NCI-H2227 treated with DMSO at 0.1 percent for 48 hours (cell line): ENCODE data around the gene PIP5K1C.

Source experiments
- DNase-seq: peaks from one replicate; lab custom pipeline; 2025; lab: John Stamatoyannopoulos, UW

Gene PIP5K1C, protein sequence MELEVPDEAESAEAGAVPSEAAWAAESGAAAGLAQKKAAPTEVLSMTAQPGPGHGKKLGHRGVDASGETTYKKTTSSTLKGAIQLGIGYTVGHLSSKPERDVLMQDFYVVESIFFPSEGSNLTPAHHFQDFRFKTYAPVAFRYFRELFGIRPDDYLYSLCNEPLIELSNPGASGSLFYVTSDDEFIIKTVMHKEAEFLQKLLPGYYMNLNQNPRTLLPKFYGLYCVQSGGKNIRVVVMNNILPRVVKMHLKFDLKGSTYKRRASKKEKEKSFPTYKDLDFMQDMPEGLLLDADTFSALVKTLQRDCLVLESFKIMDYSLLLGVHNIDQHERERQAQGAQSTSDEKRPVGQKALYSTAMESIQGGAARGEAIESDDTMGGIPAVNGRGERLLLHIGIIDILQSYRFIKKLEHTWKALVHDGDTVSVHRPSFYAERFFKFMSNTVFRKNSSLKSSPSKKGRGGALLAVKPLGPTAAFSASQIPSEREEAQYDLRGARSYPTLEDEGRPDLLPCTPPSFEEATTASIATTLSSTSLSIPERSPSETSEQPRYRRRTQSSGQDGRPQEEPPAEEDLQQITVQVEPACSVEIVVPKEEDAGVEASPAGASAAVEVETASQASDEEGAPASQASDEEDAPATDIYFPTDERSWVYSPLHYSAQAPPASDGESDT

DNA sequence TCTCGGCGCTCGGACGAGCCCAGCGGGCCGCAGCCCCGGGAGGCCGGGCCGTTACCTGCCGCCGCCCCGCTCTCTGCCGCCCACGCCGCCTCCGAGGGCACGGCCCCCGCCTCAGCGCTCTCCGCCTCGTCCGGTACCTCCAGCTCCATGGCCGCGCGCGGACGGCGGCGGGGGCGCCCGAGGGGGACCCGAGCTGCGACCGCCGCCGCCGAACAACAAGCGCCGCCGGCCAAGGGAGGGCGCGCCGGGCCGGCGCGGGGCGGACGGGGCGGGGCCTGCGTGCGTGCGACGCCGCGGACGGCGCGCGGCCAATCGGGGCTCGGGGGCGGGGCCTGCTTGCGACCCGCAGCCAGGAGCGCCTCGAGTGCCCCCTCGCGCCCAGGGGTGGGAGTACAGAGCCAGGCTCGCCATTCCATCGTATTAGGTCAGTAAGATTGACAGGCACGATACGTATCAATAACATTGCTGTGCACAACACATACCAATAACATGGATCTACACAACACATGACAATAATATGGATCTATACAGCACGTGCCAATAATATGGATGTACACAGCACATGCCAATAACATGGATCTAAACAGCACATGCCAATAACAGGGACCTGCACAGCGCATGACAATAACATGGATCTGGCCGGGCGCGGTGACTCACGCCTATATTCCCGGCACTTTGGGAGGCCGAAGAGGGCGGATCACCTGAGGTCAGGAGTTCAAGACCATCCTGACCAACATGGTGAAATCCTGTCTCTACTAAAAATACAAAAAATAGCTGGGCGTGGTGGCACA, at the start of gene PIP5K1C:
Gene PIP5K1C, minus strand, starts transcription at position 227 of the 791 bp plus-strand sequence. Its CDS starts 78 bp downstream, at position 149.
- DNase-seq = peak; percentile 56

DNA sequence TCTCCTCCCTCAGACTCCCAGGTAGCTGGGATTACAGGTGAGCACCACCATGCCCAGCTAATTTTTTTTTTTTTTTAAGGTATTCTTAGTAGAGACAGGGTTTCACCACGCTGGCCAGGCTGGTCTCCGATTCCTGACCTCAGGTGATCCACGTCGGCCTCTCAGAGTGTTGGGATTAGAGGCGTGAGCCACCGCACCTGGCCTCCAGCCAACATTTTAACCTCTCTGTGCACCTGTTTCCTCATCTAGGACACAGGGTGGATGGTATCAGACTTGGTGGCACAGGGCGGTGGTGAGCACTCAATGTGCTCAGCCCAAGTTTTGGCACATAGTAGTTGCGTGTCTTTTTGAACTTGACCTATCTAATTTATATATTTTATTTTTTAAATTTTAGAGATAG, 48.7 kb upstream of the PIP5K1C start:
- DNase-seq = no peak

DNA sequence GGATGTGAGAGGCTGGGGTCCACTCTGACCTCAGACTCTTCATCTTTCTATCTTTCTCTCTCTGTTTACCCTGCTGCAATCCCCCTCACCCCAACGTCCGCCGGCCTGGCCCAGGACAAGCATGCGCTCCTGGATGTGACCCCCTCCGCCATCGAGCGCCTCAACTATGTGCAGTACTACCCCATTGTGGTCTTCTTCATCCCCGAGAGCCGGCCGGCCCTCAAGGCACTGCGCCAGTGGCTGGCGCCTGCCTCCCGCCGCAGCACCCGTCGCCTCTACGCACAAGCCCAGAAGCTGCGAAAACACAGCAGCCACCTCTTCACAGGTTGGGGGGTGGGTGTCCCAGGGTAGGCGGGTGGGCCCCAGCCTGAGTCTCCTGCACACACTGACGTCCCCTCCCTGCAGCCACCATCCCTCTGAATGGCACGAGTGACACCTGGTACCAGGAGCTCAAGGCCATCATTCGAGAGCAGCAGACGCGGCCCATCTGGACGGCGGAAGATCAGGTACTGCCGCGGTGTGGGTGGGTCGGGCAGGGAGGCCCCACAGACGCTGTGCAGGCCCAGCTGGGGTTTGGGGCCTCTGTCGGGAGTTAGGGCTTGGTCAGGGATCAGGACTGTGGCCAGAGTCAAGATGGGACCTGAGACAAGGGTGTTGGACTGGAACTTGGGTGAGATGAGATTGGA, 46.2 kb upstream of the PIP5K1C start:
- DNase-seq = no peak

DNA sequence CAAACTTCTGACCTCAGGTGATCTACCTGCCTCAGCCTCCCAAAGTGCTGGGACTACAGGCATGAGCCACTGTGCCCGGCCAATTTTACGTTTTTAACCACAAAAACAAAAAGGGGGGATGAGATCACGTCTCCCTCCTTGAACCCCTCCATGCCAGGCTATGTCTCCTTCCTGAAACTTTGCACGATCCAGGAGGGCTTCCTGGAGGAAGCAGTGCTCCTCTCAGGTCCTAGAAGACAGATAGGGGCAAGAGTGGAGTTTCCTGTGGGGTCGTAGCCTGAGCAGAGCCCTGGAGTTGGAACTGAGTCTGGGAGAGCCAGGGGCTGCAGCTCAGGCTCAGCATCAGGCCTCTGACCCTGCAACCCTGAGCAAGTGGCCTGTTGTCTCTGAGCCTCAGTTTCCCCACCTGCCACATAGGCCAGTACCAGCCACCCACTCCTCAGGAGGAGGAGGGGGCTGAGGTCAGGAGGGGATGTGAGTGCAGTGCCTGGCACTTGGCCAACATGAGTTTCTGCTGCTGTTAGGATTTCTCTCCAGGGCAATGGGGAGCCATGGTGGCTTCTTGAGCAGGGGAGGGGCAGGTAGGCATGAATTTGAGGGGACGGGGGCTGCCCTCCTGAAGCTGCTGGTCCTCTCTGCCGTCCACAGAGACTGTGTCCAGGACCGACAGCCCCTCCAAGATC, 45.2 kb upstream of the PIP5K1C start:
- DNase-seq = no peak

DNA sequence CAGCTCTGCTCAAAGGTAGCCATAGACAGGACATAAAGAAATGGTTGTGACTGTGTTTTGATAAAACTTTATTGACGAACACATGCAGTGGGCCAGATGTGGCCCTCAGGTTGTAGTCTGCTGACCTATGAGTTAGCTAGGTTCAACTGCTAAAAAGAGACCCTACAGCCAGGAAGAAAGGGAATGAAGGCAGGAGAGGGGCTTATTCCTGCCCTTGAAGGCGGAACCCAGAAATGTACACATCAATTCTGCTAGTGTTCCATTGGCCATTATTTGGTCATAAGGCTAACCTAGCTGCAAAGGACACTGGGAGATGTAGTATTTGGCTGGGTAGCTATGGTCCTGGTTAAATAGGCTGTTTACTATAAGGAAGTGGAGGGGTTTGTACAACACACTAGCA, 43.2 kb upstream of the PIP5K1C start:
- no peak for DNase-seq

DNA sequence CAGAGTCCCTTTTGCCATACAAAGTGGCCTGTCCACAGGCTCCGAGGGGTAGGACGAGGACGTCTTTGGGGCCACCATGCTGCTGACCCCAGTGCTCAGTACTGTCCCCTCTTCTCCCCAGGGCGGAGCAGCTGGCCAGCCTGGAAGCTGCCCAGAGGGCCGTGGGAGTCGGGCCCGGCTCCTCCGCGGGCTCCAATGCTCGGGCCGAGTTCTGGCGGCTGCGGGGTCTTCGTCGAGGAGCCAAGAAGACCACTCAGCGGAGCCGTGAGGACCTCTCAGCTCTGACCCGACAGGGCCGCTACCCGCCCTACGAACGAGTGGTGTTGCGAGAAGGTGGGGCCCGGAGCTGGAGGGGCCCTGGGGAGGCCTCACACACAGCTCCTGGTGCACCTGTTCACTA, 40.2 kb upstream of the PIP5K1C start:
- no peak for DNase-seq

DNA sequence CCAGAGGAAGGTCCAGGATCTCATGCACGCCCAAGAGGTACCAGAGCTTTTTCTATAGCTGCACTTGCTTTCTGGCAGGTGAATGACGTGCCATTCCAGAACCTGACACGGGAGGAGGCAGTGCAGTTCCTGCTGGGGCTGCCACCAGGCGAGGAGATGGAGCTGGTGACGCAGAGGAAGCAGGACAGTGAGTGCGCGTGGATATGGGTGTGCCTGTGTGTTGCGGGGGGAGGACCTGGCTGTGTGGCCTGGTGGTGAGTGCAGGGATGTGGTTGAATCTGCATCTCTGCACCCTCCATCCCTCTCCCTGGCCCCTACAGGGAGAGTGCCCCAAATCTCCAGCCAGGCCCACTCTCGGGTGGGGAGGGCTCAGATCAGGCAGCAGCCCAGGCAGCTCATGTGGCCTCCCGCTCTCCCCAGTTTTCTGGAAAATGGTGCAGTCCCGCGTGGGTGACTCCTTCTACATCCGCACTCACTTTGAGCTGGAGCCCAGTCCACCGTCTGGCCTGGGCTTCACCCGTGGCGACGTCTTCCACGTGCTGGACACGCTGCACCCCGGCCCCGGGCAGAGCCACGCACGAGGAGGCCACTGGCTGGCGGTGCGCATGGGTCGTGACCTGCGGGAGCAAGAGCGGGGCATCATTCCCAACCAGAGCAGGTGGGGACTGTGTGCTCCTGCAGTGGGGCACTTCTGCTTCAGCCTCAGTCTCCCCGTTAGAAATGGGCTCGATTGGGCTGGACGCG, 38.4 kb upstream of the PIP5K1C start:
- DNase-seq = no peak

DNA sequence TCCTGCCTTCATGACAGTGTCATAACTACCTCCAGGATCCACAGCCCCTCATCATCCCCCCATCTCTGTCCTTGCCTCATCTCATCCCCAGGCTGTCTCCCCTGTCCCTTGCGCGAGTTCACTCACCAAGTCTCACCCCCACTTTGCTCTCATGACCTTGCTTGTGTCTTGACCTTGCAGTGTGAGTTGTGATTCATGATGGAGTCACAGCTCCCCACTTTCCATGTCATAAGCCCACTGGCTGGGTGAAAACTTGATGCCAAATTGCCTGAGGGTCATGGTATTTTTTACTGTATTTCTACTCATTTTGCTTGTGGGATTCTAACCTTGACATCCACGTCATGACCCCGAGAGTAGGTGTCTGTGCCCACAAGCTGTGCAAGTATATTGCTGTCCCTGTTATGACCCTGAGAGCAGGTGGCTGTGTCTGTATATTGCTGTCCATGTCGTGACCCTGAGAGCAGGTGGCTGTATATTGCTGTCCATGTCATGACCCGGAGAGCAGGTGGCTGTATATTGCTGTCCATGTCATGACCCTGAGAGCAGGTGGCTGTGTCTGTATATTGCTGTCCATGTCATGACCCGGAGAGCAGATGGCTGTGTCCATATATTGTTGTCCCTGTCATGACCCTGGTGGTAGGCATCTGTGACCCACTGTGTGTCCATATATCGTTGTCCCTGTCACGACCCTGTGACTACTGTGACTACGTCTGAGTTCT, 37.4 kb upstream of the PIP5K1C start:
- no peak for DNase-seq

DNA sequence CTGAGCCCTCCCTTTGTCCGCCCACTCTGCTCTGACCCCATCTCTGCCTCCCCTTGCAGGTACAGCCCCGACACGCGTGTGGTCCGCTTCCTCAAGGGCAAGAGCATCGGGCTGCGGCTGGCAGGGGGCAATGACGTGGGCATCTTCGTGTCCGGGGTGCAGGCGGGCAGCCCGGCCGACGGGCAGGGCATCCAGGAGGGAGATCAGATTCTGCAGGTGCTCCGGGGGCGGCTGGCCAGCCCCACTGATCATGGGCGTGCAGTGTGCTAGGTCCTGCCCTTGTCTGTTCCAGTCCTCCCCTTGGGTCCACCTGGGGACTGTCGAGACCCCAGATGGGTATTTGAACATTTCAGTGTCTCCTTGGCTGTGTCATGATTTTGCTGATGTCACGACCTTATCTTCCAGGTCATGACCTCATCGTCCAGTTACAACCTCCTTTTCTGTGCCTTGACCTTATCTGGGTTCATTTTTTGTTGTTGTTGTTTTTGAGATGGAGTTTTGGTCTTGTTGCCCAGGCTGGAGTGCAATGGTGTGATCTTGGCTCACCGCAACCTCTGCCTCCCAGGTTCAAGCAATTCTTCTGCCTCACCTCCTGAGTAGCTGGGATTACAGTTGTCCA, 35.9 kb upstream of the PIP5K1C start:
- no peak for DNase-seq

DNA sequence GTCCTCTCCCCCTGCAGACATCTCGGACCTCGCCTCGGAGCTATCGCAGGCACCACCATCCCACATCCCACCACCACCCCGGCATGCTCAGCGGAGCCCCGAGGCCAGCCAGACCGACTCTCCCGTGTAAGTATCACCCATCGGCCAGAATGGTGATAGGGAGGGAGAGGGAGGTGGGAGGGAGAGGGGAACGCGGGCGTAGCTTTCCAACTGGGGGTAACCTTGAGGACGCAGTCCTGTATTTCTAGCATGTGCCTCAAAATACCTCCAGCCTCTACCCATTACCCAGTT, 34.0 kb upstream of the PIP5K1C start:
- DNase-seq = no peak

DNA sequence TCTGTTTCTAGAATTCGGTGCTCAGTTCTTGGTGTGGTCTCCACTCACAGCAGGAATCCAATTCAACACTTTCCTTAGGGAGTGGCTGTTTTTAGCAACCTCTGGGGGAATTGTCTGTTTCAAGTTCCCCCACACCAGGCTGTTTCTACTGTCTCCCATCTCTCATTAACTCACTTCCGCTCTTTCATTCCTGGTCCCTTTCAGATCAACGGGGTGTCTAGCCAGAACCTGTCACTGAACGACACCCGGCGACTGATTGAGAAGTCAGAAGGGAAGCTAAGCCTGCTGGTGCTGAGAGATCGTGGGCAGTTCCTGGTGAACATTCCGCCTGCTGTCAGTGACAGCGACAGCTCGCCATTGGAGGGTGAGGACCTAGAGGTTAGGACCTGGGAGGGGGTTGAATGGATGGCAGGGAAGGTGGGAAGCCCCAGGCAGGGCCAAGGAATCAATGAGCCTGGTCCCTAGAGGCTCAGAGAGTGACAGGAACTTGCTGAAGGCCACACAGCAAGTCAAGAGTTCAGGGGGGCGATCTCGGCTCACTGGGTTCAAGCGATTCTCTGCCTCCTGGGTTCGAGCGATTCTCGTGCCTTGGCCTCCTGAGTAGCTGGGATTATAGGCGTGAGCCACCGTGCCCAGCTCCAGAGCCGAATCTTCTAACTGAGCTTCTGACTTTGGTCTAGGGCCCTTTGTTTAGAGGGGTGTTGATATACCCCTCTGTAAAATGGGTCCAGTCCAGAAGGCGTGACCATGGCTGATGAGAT, 33.5 kb upstream of the PIP5K1C start:
- no peak for DNase-seq

DNA sequence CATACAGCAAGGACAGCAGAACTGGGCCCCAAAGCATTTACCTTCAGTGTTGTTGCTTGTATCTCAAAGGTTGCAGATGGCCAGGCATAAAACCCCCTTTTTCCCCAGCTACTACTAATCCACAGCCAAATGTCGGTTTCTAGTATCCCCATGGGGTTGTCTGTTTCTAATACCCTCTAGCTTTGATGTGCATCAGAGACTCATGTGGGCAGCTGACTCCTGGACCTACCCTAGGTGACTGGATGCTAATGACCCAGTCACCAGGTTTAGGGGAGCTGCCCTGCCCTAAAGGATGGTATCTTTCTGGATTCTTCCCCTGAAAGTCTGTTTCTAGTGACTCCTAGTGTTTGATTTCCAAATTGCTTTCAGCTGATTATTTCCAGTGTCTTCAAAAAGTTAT, 31.8 kb upstream of the PIP5K1C start:
- DNase-seq = no peak

DNA sequence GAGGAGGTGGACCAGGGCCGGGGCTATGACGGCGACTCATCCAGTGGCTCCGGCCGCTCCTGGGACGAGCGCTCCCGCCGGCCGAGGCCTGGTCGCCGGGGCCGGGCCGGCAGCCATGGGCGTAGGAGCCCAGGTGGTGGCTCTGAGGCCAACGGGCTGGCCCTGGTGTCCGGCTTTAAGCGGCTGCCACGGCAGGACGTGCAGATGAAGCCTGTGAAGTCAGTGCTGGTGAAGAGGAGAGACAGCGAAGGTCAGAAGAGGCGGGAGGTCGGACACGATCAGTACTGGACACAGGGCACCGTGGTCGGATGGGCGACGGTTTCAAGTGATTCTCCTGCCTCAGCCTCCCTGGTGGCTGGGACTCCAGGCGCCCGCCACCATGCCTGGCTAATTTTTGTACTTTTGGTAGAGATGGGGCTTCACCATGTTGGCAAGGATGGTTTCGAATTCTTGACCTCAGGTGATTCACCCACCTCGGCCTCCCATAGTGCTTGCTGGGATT, 30.2 kb upstream of the PIP5K1C start:
- no peak for DNase-seq

DNA sequence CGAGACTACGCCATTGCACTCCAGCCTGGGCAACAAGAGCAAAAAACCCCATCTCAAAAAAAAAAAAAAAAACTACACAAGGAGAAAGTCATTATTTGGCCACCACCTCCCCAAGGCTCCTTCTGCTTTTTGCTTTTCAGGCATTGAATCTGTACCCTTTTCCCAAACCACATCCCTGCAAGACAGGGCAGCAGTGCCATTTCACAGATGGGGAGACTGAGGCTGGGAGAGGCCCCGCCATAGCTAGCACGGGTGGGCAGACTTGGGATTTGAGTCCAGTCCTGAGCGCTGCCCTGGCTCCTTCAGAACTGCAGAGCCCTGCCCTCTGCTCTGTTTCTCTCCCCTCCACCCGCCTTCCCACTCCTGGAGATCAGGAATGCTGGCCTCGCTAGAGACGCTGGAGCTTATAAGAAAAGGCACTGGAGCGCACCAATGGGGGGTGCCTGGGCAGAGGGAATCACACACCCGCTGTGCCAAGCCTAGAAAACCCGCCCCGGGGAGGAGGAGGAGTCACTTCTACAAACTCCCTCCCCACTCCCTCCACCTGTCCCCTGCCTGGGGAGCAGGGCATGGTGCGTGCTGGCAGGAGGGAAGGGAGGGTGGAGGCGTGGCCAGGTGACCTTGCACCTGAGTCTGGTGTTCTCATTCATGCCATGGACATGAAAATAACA, 25.5 kb upstream of the PIP5K1C start:
- no peak for DNase-seq

DNA sequence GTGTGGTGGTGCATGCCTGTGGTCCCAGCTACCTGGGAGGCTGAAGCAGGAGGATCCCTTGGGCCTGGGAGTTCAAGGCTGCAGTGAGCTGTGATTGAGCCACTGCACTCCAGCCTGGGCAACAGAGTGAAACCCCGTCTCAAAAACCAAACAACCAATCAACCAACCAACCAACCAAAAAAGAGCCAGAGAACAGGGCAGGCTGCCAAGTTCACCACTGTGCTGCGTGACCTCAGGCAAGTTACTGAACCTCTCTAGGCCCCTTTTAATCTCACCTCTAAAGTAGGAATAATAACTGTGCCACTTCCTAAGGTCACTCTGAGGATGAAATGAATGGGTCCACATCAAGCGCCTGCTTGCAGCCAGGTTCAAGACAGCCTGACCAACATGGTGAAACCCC, 24.9 kb upstream of the PIP5K1C start:
- no peak for DNase-seq

DNA sequence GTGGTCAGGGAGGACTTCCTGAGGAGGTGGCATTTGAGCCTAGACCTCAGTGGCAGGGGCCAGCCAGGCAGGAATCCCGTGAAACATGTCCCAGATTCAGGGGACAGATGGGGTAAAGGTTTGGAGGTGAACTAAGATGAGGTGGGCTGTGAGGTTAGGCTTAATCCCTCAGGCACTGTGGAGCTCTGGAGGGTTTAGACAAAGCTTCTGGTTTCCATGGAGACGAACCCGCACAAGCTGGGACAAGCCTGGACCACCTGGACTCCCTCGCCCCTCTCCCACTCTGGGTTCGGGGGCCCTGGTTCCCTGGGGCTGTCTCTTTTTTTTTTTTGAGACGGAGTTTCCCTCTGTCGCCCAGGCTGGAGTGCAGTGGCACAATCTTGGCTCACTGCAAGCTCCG, 23.6 kb upstream of the PIP5K1C start:
- no peak for DNase-seq

DNA sequence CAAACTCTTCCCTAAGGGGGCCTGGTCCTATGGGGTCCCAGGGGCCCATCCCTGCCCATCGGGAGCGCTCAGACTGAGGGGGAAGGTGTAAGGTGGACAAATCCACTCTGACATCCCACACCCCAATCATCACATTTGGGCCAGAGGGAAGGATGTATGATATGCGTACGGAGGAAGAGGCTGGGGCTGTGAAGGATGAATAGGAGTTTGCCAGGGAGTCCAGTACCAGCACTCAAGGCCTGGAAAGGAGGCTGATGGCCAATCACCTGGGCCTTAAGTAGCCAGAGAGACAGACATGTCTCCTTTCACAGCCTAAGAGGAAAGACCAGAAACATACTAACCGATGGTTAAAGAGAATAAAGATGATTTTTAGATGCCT, 22.8 kb upstream of the PIP5K1C start:
- DNase-seq = no peak

DNA sequence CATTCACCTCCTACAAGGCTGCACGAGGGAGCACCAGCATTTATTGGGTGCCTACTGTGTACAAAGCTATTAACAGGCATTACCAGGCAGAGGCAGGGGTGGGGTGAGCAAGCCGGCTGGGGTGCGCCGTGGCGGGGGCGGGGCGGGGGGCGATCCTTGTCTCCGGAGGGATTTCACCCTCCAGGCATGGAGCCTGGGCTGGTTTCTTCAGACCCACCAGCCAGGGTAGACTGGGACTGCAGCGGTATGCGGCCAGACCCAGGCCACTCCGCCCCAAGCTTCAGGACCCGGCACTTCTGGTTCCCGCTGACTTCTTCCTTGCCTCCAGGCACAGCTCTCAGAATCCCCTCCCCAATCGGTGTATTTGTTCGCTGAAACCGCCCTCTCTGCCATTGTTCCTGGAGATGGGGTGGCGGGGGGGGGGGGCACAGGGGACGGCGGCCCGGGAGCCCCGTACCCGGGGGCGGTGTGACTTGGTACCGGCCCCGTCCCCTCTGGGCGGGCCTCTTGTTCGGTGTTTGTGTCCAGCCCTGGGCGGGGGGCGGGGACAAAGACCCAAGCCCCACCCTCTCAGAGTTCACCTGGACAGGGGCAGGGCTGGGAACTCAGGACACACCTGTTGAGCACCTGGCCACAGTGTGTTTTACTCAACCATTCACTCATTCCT, 22.3 kb upstream of the PIP5K1C start:
- DNase-seq = peak; percentile 7
